Activated CD8-positive, alpha-beta memory T cell treated with anti-CD3 and anti-CD28 coated beads, Interleukin-2, amount 50 U/mL, for 1 hour (primary cell): ENCODE measurements around the gene NOL4.

Source experiments
- DNase-seq: peaks from one replicate; pipeline ENCODE4 v3.0.0-alpha.2; 2020; ENCODE audit errors: extremely low read depth

NOL4 gene

DNA sequence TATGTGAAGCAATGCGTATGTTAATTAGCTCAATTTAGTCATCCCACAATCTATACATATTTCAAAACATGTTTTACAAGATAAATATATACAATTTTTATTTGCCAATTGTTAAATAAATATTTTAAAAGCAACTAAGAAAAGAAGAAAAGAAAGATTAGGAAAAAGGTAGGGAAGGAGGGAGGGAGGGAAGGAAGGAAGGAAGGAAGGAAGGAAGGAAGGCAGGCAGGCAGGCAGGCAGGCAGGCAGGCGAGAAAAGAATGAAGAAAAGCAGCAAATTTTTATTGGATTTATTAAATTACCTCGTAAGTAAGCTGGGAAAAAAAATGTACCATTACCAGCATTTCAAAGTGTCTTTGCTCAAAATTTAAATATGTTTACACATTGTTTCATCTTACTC is 30.5 kb downstream of the NOL4 start:
- DNase-seq = no peak

DNA sequence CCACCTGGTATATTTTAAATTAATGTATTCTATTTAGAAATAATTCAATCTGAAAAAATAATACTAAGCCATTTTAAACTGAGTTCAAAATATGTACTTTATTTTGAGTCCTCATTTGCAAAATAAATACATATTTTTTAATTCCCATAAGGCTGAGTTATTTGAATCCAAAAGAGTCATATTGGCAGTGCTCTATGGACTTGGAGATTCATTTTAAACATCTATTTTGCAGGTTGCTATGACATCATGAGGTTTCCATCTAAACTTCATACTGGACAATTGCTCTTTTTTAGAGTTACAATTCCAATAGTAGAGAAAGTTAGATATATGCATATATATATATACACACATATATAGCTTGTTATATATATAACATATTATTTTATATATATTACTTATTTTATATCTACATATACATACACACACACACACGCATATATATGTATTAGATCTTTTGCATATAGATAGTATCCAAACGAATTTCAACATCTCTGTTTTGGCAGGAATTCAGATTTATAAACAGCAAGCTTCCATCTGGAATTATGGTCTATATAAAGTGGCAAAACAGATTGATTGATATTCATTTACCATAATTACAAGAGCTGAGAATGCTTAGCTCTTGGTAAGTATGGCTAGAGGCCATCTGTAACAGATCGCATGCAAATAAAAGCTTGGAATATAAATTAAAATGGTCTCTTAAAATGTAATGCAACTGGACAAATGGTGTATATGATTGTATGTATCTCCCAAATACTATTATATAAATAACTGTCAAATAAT is 34.9 kb downstream of the NOL4 start:
- DNase-seq = no peak
